WTC11 (cell line): Measurements from ENCODE around the gene RPS28. TPM values are rescaled to one million over a fixed set of nuclear protein-coding genes. Genes with fewer than 3 reads are reported as not detected.

Source experiments
- ATAC-seq: fragments of 200-7000 bp; cut with Tn5 transposase; 2 replicates; pipeline ENCODE4 v1.10.0; 2021; ENCODE audit warnings: mild to moderate bottlenecking, moderate library complexity
- CTCF ChIA-PET: fragments of 300-600 bp; sonication (Branson Sonifier 250); formaldehyde crosslinking; loops from one replicate; lab custom pipeline; 2021; ENCODE audit warnings: antibody characterized with exemption; lab: Charles Lee
- POLR2A ChIA-PET: fragments of 350-600 bp; sonication (Branson Sonifier 250); formaldehyde crosslinking; loops from one replicate; lab custom pipeline; 2021; ENCODE audit warnings: antibody characterized with exemption; lab: Charles Lee
- DNase-seq: peaks from one replicate; pipeline ENCODE4 v3.0.0; 2021; ENCODE audit warnings: low spot score
- H3K27ac Mint-ChIP-seq: 2 replicates; pipeline ENCODE4 v1.8.0; 2021; ENCODE audit warnings: mixed read lengths
- H3K27me3 Mint-ChIP-seq: 2 replicates; pipeline ENCODE4 v1.8.0; 2021; ENCODE audit warnings: low read depth, mild to moderate bottlenecking, moderate library complexity, mixed read lengths
- H3K36me3 Mint-ChIP-seq: 2 replicates; pipeline ENCODE4 v1.8.0; 2021; ENCODE audit warnings: mixed read lengths
- H3K4me1 Mint-ChIP-seq: 2 replicates; pipeline ENCODE4 v1.8.0; 2022; ENCODE audit warnings: mixed read lengths
- H3K4me3 Mint-ChIP-seq: 2 replicates; pipeline ENCODE4 v1.8.0; 2021; ENCODE audit warnings: mild to moderate bottlenecking, moderate library complexity, mixed read lengths
- H3K9me3 Mint-ChIP-seq: 2 replicates; pipeline ENCODE4 v1.8.0; 2021; ENCODE audit warnings: mixed read lengths
- CBFB ChIP-seq: sonication (generic); formaldehyde crosslinking; IDR thresholded peaks from 2 replicates; pipeline ENCODE4 v1.8.1; 2022; ENCODE audit warnings: mild to moderate bottlenecking, low read depth, missing genetic modification reagents
- CREM ChIP-seq: sonication (generic); formaldehyde crosslinking; IDR thresholded peaks from 2 replicates; pipeline ENCODE4 v1.8.1; 2022; ENCODE audit warnings: mild to moderate bottlenecking, missing genetic modification reagents, moderate library complexity
- CTCF ChIP-seq: fragments of 200-600 bp; IDR thresholded peaks from 2 replicates; pipeline ENCODE4 v1.8.0; 2022; ENCODE audit warnings: antibody characterized with exemption
- ETV6 ChIP-seq: sonication (generic); formaldehyde crosslinking; IDR thresholded peaks from 2 replicates; pipeline ENCODE4 v1.8.1; 2022; ENCODE audit warnings: mild to moderate bottlenecking, missing genetic modification reagents
- MYBL2 ChIP-seq: sonication (generic); formaldehyde crosslinking; IDR thresholded peaks from 2 replicates; pipeline ENCODE4 v1.8.1; 2023; ENCODE audit warnings: mild to moderate bottlenecking, moderate library complexity, missing genetic modification reagents
- NR2C2 ChIP-seq: sonication (generic); formaldehyde crosslinking; IDR thresholded peaks from 2 replicates; pipeline ENCODE4 v1.8.0; 2022; ENCODE audit warnings: mild to moderate bottlenecking, missing genetic modification reagents
- USF2 ChIP-seq: sonication (generic); formaldehyde crosslinking; IDR thresholded peaks from 2 replicates; pipeline ENCODE4 v1.8.1; 2023; ENCODE audit warnings: mild to moderate bottlenecking, missing genetic modification reagents, moderate library complexity
- ZNF121 ChIP-seq: sonication (generic); formaldehyde crosslinking; IDR thresholded peaks from 2 replicates; pipeline ENCODE4 v1.8.0; 2023; ENCODE audit warnings: missing genetic modification reagents
- ZNF232 ChIP-seq: sonication (generic); formaldehyde crosslinking; IDR thresholded peaks from 2 replicates; pipeline ENCODE4 v1.8.0; 2022; ENCODE audit warnings: mild to moderate bottlenecking, missing genetic modification reagents
- ZNF263 ChIP-seq: sonication (generic); formaldehyde crosslinking; IDR thresholded peaks from 2 replicates; pipeline ENCODE4 v1.8.1; 2022; ENCODE audit warnings: low read depth, mild to moderate bottlenecking, moderate library complexity, missing genetic modification reagents
- total RNA-seq: library from RNA; stranded (reverse); gene quantifications from 3 replicates; pipeline ENCODE4 v1.2.3, GENCODE V29; 2021
- TF ChIP-seq, protein P1 (sequence below): sonication (generic); formaldehyde crosslinking; IDR thresholded peaks from 2 replicates; pipeline ENCODE4 v1.8.0; 2022; ENCODE audit warnings: missing genetic modification reagents
- TF ChIP-seq, protein P2 (sequence below): sonication (generic); formaldehyde crosslinking; IDR thresholded peaks from 2 replicates; pipeline ENCODE4 v1.8.1; 2022; ENCODE audit warnings: mild to moderate bottlenecking, moderate library complexity, missing genetic modification reagents
- TF ChIP-seq, protein P3 (sequence below): sonication (generic); formaldehyde crosslinking; IDR thresholded peaks from 2 replicates; pipeline ENCODE4 v1.8.0; 2022; ENCODE audit warnings: mild to moderate bottlenecking, missing genetic modification reagents
- TF ChIP-seq, protein P4 (sequence below): sonication (generic); formaldehyde crosslinking; IDR thresholded peaks from 2 replicates; pipeline ENCODE4 v1.8.0; 2023; ENCODE audit warnings: mild to moderate bottlenecking, missing genetic modification reagents
- TF ChIP-seq, protein P5 (sequence below): fragments of 250-450 bp; sonication (Bioruptor Pico); conservative IDR thresholded peaks from 2 replicates; pipeline ENCODE4 v1.9.0; 2021; ENCODE audit warnings: mild to moderate bottlenecking

The RPS28 gene
- total RNA-seq, 1 experiment from 2014 or later: 2,082 TPM

GRCh38 chr19:8366961-8367326, 45.6 kb downstream of the RPS28 start:
- TF ChIP-seq CTCF: no peak
- TF ChIP-seq, protein P1, sequence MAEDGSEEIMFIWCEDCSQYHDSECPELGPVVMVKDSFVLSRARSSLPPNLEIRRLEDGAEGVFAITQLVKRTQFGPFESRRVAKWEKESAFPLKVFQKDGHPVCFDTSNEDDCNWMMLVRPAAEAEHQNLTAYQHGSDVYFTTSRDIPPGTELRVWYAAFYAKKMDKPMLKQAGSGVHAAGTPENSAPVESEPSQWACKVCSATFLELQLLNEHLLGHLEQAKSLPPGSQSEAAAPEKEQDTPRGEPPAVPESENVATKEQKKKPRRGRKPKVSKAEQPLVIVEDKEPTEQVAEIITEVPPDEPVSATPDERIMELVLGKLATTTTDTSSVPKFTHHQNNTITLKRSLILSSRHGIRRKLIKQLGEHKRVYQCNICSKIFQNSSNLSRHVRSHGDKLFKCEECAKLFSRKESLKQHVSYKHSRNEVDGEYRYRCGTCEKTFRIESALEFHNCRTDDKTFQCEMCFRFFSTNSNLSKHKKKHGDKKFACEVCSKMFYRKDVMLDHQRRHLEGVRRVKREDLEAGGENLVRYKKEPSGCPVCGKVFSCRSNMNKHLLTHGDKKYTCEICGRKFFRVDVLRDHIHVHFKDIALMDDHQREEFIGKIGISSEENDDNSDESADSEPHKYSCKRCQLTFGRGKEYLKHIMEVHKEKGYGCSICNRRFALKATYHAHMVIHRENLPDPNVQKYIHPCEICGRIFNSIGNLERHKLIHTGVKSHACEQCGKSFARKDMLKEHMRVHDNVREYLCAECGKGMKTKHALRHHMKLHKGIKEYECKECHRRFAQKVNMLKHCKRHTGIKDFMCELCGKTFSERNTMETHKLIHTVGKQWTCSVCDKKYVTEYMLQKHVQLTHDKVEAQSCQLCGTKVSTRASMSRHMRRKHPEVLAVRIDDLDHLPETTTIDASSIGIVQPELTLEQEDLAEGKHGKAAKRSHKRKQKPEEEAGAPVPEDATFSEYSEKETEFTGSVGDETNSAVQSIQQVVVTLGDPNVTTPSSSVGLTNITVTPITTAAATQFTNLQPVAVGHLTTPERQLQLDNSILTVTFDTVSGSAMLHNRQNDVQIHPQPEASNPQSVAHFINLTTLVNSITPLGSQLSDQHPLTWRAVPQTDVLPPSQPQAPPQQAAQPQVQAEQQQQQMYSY (CRISPR knock-in tag): no peak
- TF ChIP-seq, protein P2, sequence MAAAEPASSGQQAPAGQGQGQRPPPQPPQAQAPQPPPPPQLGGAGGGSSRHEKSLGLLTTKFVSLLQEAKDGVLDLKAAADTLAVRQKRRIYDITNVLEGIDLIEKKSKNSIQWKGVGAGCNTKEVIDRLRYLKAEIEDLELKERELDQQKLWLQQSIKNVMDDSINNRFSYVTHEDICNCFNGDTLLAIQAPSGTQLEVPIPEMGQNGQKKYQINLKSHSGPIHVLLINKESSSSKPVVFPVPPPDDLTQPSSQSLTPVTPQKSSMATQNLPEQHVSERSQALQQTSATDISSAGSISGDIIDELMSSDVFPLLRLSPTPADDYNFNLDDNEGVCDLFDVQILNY (CRISPR knock-in tag): 0 out of 2 replicates have a peak, but pooled peaks have one; percentile 31
- Mint-ChIP-seq H3K36me3 (no peaks in the 10 kb centered on the region), H3K27me3 (peaks cover 61% of the 10 kb centered on the region), H3K4me3 (peak overlapping the region; percentile 36), H3K9me3 (no peaks in the 10 kb centered on the region), H3K4me1 (peaks cover 24% of the 10 kb centered on the region), H3K27ac (no peak overlapping the region)
- ChIA-PET CTCF (interaction anchor here (1.1 to 3.0 kb wide), 7 partner anchors 11 to 100 kb away, joined by 3 to 20 read pairs (median 6); partner anchors contain the start of genes MARCHF2 and RAB11B), POLR2A (interaction anchor here (2.7 kb wide), 1 partner anchor 24 kb away, joined by 12 read pairs; the partner anchor contains the start of gene RAB11B)
- DNase-seq (no peak), ATAC-seq (no peak)

GRCh38 chr19:8367327-8368001, 46.2 kb downstream of the RPS28 start:
- peak overlapping the region; percentile 36 for H3K4me3 Mint-ChIP-seq
- H3K36me3 Mint-ChIP-seq: no peaks in the 10 kb centered on the region
- DNase-seq (peak; percentile 74), ATAC-seq (peak; percentile 66)
- H3K27me3 Mint-ChIP-seq: peaks cover 56% of the 10 kb centered on the region
- POLR2A ChIA-PET: interaction anchor here (2.7 kb wide), 1 partner anchor 23 kb away, joined by 12 read pairs; the partner anchor contains the start of gene RAB11B
- TF ChIP-seq ETV6 (CRISPR knock-in tag) (no peak), MYBL2 (CRISPR knock-in tag) (no peak), USF2 (CRISPR knock-in tag) (no peak), CREM (CRISPR knock-in tag) (no peak), ZNF232 (CRISPR knock-in tag) (no peak), CBFB (CRISPR knock-in tag) (no peak), ZNF121 (peak; percentile 82), ZNF263 (CRISPR knock-in tag) (peak; percentile 38; the same call in 1 of the 2 replicates), NR2C2 (CRISPR knock-in tag) (0 out of 2 replicates have a peak, but pooled peaks have one; percentile 12)
- TF ChIP-seq, protein P3, sequence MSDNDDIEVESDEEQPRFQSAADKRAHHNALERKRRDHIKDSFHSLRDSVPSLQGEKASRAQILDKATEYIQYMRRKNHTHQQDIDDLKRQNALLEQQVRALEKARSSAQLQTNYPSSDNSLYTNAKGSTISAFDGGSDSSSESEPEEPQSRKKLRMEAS (CRISPR knock-in tag): peak; percentile 63
- TF ChIP-seq, protein P4, sequence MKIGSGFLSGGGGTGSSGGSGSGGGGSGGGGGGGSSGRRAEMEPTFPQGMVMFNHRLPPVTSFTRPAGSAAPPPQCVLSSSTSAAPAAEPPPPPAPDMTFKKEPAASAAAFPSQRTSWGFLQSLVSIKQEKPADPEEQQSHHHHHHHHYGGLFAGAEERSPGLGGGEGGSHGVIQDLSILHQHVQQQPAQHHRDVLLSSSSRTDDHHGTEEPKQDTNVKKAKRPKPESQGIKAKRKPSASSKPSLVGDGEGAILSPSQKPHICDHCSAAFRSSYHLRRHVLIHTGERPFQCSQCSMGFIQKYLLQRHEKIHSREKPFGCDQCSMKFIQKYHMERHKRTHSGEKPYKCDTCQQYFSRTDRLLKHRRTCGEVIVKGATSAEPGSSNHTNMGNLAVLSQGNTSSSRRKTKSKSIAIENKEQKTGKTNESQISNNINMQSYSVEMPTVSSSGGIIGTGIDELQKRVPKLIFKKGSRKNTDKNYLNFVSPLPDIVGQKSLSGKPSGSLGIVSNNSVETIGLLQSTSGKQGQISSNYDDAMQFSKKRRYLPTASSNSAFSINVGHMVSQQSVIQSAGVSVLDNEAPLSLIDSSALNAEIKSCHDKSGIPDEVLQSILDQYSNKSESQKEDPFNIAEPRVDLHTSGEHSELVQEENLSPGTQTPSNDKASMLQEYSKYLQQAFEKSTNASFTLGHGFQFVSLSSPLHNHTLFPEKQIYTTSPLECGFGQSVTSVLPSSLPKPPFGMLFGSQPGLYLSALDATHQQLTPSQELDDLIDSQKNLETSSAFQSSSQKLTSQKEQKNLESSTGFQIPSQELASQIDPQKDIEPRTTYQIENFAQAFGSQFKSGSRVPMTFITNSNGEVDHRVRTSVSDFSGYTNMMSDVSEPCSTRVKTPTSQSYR (CRISPR knock-in tag): 0 out of 2 replicates have a peak, but pooled peaks have one; percentile 20
- TF ChIP-seq, protein P5, sequence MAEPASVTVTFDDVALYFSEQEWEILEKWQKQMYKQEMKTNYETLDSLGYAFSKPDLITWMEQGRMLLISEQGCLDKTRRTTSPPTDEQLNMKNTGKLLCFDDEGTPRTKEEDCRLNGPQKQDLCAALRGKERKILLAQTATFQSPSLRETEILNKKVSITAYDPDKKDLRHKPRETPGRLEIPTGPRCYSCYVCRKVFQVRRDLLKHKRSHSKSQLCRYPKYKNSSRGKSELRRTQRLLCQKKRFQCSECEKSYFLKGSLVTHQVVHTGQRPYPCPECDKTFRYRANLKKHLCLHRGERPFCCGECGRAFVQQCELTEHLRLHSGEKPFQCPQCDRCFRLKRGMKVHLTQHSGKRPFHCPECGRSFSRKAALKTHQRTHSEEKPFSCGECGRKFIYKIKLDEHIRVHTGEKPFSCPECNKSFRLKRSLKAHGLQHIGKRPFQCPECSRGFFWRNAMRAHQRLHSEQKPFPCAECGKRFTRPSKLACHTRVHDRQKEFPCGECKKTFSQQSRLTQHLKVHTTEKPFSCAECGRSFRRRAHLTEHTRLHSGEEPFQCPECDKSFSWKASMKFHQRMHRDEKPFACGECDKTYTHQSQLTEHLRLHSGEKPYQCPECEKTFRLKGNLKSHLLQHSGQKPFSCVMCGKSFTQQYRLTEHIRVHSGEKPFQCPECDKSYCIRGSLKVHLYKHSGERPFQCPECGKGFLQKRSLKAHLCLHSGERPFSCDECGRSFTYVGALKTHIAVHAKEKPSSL (CRISPR knock-in tag): no peak
- CTCF ChIA-PET: interaction anchor here (0.9 to 3.0 kb wide), 9 partner anchors 10 to 101 kb away, joined by 3 to 20 read pairs (median 5); partner anchors contain the start of genes MARCHF2 and RAB11B
- H3K9me3 Mint-ChIP-seq: no peaks in the 10 kb centered on the region
- peaks cover 24% of the 10 kb centered on the region for H3K4me1 Mint-ChIP-seq
- no peak overlapping the region for H3K27ac Mint-ChIP-seq
